Right lobe of liver (tissue), 4 donors: ENCODE results near the gene OPHN1.
"Not testable (repeated sequence)": the region's sequence is repeated elsewhere in the genome, so short reads cannot be mapped to it uniquely, and the experiment has no call there.

Source experiments
- CTCF ChIP-seq, 4 donors: fragments of 200-600 bp in 3 of 4; fragments of 450-650 bp in 1 of 4; IDR thresholded peaks; one replicate each; pipeline versions ENCODE4 v1.5.1 to v1.8.0; 2016 to 2022; ENCODE audit warnings: antibody characterized with exemption in 4 of 4, mild to moderate bottlenecking in 2 of 4
- POLR2A ChIP-seq: fragments of 450-650 bp; IDR thresholded peaks from one replicate; pipeline ENCODE4 v1.6.1; 2017; ENCODE audit warnings: antibody characterized with exemption, mild to moderate bottlenecking
- donor health status: DM: no; HTN: no; CAD: no.
- donor health status: DM: no; HTN: no; CAD: no.
- donor health status: DM: no; HTN: yes; CAD: no.

GRCh38 chrX:68070119-68070518 lies 363.2 kb downstream of the OPHN1 start:
- not testable (repeated sequence) for TF ChIP-seq CTCF (IDR thresholded peaks at IDR 0.05); POLR2A
